PFSK-1 (cell line): ENCODE data around the gene TMEM184A.

Source experiments
- FOXP2 ChIP-seq: optimal IDR thresholded peaks from 2 replicates; pipeline ENCODE3; 2011; ENCODE audit warnings: borderline replicate concordance, control low read depth, inconsistent platforms; ENCODE audit not compliant: insufficient read depth; ENCODE audit errors: extremely low read length, extremely low read depth
- POLR2AphosphoS5 ChIP-seq: IDR thresholded peaks from 2 replicates; pipeline ENCODE4 v1.6.1; 2012; ENCODE audit warnings: low read depth, mild to moderate bottlenecking, control low read depth, low read length, moderate library complexity
- SIN3A ChIP-seq: IDR thresholded peaks from 2 replicates; pipeline ENCODE4 v1.6.1; 2012; ENCODE audit warnings: mild to moderate bottlenecking, low read length, moderate library complexity, borderline replicate concordance; ENCODE audit not compliant: insufficient read depth
- TAF1 ChIP-seq: IDR thresholded peaks from 2 replicates; pipeline ENCODE4 v1.6.1; 2012; ENCODE audit warnings: low read length, control low read depth, borderline replicate concordance; ENCODE audit not compliant: insufficient read depth
- TF ChIP-seq, protein P1 (sequence below), 2 experiments: IDR thresholded peaks; 2 replicates each; pipeline versions ENCODE4 v1.6.1 to v1.8.0; 2011 to 2012; ENCODE audit warnings: low read depth in 2 of 2, low read length in 2 of 2, control low read depth in 1 of 2, inconsistent platforms in 1 of 2, mild to moderate bottlenecking in 1 of 2, moderate library complexity in 1 of 2; ENCODE audit not compliant: insufficient read depth in 1 of 2

The TMEM184A gene

GRCh38 chr7:1514995-1515401 lies 41.0 kb downstream of the TMEM184A start:
- TF ChIP-seq SIN3A (no peak), FOXP2 (no peak), POLR2AphosphoS5 (no peak), TAF1 (no peak)
- TF ChIP-seq, protein P1, sequence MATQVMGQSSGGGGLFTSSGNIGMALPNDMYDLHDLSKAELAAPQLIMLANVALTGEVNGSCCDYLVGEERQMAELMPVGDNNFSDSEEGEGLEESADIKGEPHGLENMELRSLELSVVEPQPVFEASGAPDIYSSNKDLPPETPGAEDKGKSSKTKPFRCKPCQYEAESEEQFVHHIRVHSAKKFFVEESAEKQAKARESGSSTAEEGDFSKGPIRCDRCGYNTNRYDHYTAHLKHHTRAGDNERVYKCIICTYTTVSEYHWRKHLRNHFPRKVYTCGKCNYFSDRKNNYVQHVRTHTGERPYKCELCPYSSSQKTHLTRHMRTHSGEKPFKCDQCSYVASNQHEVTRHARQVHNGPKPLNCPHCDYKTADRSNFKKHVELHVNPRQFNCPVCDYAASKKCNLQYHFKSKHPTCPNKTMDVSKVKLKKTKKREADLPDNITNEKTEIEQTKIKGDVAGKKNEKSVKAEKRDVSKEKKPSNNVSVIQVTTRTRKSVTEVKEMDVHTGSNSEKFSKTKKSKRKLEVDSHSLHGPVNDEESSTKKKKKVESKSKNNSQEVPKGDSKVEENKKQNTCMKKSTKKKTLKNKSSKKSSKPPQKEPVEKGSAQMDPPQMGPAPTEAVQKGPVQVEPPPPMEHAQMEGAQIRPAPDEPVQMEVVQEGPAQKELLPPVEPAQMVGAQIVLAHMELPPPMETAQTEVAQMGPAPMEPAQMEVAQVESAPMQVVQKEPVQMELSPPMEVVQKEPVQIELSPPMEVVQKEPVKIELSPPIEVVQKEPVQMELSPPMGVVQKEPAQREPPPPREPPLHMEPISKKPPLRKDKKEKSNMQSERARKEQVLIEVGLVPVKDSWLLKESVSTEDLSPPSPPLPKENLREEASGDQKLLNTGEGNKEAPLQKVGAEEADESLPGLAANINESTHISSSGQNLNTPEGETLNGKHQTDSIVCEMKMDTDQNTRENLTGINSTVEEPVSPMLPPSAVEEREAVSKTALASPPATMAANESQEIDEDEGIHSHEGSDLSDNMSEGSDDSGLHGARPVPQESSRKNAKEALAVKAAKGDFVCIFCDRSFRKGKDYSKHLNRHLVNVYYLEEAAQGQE (IDR thresholded peaks at IDR 0.05; ENCODE audit: insufficient read depth in 1 of 2, low read depth in 2 of 2, low read length in 2 of 2) = no peak

DNA sequence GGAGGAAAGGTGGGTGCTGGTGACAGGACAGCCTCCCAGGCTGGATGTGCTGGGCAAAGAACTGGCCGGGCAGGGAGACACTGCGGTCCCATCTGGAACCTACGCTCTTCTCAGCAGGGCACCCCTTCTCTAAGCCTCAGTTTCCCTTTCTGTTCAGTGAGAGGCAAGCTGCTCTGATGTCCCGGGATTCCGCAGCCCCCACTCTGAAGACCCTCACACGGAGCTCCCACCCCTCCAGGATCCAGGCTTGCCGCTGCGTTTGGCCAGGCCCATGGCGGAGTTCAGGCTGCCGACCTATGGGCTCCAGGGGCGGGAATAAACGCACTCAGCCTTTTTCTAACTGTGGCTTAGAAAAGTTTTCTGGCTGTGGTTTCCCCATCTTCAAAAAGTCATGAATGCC lies 41.6 kb downstream of the TMEM184A start:
- TF ChIP-seq POLR2AphosphoS5 = no peak
- no peak for TF ChIP-seq SIN3A

- TF ChIP-seq FOXP2 = peak; percentile 29
- TF ChIP-seq, protein P1 (IDR thresholded peaks at IDR 0.05; ENCODE audit: insufficient read depth in 1 of 2, low read depth in 2 of 2, low read length in 2 of 2) = no peak
Measured at GRCh38 chr7:1513657-1514095, 42.3 kb downstream of the TMEM184A start.

DNA sequence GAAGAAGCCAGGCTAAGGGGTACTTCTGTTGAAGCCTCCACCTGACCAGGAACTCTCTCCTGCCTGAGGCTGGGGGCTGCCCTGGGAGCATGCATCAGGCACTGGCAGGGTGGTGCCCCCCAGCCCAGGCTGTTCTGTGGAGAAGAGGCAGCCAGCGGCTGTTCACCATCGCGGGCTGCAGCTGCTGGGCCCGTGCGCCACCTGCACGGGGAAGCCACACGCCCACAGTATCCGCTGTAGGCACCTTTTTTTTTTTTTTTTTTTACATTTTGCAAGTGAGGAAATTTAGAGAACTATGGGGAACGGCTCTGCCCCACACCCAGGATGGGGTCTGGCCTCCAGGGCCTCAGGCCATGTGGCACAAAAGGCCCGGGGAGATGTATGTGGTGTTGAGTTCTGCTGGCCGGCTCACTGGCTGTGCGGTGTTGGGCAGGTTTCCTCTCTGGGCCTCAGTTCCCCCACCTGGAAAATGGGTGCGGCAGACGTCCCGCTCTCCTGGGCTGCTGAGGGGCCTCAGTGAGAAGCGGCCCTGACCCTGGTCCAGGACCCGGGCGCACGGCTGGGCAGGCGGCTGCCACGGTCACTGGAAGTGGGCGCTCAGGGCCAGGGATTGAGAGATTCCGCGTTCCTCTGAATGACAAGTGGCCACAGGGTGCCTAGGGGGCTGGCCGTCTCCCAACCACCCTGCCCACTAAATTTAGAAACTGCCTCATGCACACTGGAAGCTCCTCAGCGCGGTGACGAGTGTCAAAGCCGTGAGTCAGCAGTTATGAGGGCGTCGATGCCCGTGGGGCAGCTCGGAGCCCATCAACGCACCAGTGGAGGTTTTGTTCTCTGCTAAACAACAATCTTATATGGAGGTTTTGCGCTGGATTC lies 43.0 kb downstream of the TMEM184A start:
- TF ChIP-seq FOXP2 = no peak
- TF ChIP-seq POLR2AphosphoS5 = no peak
- no peak for TF ChIP-seq TAF1
- no peak for TF ChIP-seq SIN3A
- TF ChIP-seq, protein P1 (IDR thresholded peaks at IDR 0.05; ENCODE audit: insufficient read depth in 1 of 2, low read depth in 2 of 2, low read length in 2 of 2) = no peak

DNA sequence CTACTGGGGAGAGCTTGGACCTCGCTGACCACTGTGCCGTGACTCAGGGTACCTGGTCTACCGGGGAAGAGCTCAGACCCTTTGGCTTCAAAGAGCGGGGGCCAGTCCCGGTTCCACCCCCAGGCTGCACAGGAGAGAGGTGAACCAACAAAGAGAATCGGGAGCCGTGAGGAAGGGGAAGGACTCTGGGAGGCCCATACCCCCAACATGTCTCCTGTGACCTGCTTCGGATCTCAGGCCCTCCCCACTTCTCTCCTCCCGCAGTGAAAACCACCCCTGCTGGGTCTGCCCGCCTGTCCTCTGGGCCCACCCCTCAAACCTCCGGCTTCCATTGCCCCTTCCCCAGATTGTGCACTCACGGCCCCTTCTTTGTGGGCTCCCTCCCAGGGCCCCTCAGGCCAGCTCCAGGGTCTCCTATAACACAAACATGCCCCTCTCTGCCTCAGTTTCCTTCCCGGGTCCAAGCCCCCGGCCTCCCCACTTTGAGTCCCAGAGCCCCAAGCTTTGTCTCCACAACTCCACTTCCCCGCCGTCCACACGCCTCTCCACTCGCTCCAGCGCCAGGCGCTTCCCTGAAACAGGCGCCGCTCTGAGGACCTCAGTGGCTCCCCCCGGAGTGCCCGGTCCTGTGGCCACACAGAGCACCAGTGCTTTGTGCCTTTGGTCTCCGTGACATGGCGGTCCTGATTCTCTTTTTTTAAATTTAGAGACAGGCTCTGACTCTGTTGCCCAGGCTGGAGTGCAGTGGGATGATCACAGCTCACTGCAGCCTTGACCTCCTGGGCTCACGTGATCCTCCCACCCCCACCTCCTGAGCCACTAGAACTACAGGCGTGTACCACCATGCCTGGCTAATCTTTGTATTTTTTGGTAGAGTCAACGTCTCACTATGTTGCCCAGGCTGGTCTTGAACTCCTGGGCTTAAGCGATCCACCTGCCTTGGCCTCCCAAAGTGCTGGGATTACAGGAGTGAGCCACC lies 44.3 kb downstream of the TMEM184A start:
- TF ChIP-seq, protein P1 (IDR thresholded peaks at IDR 0.05; ENCODE audit: insufficient read depth in 1 of 2, low read depth in 2 of 2, low read length in 2 of 2) = no peak
- no peak for TF ChIP-seq FOXP2
- TF ChIP-seq TAF1 = no peak
- no peak for TF ChIP-seq POLR2AphosphoS5
- no peak for TF ChIP-seq SIN3A
